ENCODE data around the gene COPS8. TPM values are rescaled to one million over a fixed set of nuclear protein-coding genes. Genes with fewer than 3 reads are reported as not detected.

The COPS8 gene
- 31.0 and 123 TPM in 2 replicates for total RNA-seq (ENCODE audit: low replicate concordance)

GRCh38 chr2:237085248-237086221 lies at the start of gene COPS8:
Gene COPS8, plus strand, starts transcription at chr2:237085889. Its CDS starts 76 bp downstream, at chr2:237085965.
- peak; percentile 91 for DNase-seq (ENCODE audit: low read depth)
- TF ChIP-seq CTCF (IDR thresholded peaks at IDR 0.05; ENCODE audit: insufficient read depth, low read length): peak; percentile 36
- peak within 1 kb of the TSS; percentile 92 for H3K4me3 ChIP-seq (ENCODE audit: low read depth, low read length)

GRCh38 chr2:237039301-237040031 lies 46.2 kb upstream of the COPS8 start:
- DNase-seq (ENCODE audit: low read depth): no peak
- no peak for TF ChIP-seq CTCF (IDR thresholded peaks at IDR 0.05; ENCODE audit: insufficient read depth, low read length)
- no peak overlapping the region for H3K4me3 ChIP-seq (ENCODE audit: low read depth, low read length)

GRCh38 chr2:237041231-237041630 lies 44.5 kb upstream of the COPS8 start:
- TF ChIP-seq CTCF (IDR thresholded peaks at IDR 0.05; ENCODE audit: insufficient read depth, low read length): no peak
- DNase-seq (ENCODE audit: low read depth): no peak

GRCh38 chr2:237042101-237042500 lies 43.6 kb upstream of the COPS8 start:
- TF ChIP-seq CTCF (IDR thresholded peaks at IDR 0.05; ENCODE audit: insufficient read depth, low read length): no peak
- DNase-seq (ENCODE audit: low read depth): no peak
- H3K4me3 ChIP-seq (ENCODE audit: low read depth, low read length): no peak overlapping the region

More at GRCh38 chr2:237041231-237041630, 44.5 kb upstream of the COPS8 start:
- no peak overlapping the region for H3K4me3 ChIP-seq (ENCODE audit: low read depth, low read length)

GRCh38 chr2:237043866-237044265 lies 41.8 kb upstream of the COPS8 start:
- DNase-seq (ENCODE audit: low read depth): no peak
- no peak for TF ChIP-seq CTCF (IDR thresholded peaks at IDR 0.05; ENCODE audit: insufficient read depth, low read length)
- no peak overlapping the region for H3K4me3 ChIP-seq (ENCODE audit: low read depth, low read length)

GRCh38 chr2:237044281-237044680 lies 41.4 kb upstream of the COPS8 start:
- no peak for TF ChIP-seq CTCF (IDR thresholded peaks at IDR 0.05; ENCODE audit: insufficient read depth, low read length)
- H3K4me3 ChIP-seq (ENCODE audit: low read depth, low read length): no peak overlapping the region
- no peak for DNase-seq (ENCODE audit: low read depth)

Data from fibroblast of the aortic adventitia (primary cell).